ENCODE data around the gene CLPTM1L.
"Not testable (repeated sequence)": the region's sequence is repeated elsewhere in the genome, so short reads cannot be mapped to it uniquely, and the experiment has no call there.

Gene CLPTM1L

GRCh38 chr5:1311439-1312055, 33.4 kb downstream of the CLPTM1L start:
- no peak for DNase-seq

- no peak for DNase-seq
Measured at GRCh38 chr5:1310118-1310517, 34.8 kb downstream of the CLPTM1L start.

- DNase-seq = no peak
Measured at GRCh38 chr5:1304033-1304432, 40.9 kb downstream of the CLPTM1L start.

GRCh38 chr5:1302258-1302657, 42.6 kb downstream of the CLPTM1L start:
- no peak for DNase-seq

GRCh38 chr5:1300581-1301083, 44.3 kb downstream of the CLPTM1L start:
- DNase-seq = no peak

- no peak for DNase-seq
Measured at GRCh38 chr5:1299961-1300360, 44.9 kb downstream of the CLPTM1L start.

GRCh38 chr5:1299511-1299850, 45.4 kb downstream of the CLPTM1L start:
- DNase-seq = no peak

- no peak for DNase-seq
Measured at GRCh38 chr5:1298723-1299510, 46.0 kb downstream of the CLPTM1L start.

- DNase-seq = no peak
Measured at GRCh38 chr5:1298067-1298551, 46.8 kb downstream of the CLPTM1L start.

GRCh38 chr5:1297243-1297642, 47.7 kb downstream of the CLPTM1L start:
- no peak for DNase-seq

GRCh38 chr5:1295650-1296037, 49.3 kb downstream of the CLPTM1L start:
- no peak for DNase-seq

- no peak for DNase-seq
Measured at GRCh38 chr5:1294835-1295649, 49.9 kb downstream of the CLPTM1L start, which contains the start of gene TERT. TSS of gene TERT (minus strand) at chr5:1295068. CDS start at chr5:1294989, 79 bp downstream.

- DNase-seq = no peak
Measured at GRCh38 chr5:1294206-1294834, 50.6 kb downstream of the CLPTM1L start.

GRCh38 chr5:1293416-1294205, 51.3 kb downstream of the CLPTM1L start:
- no peak for DNase-seq

- DNase-seq = no peak
Measured at GRCh38 chr5:1292846-1293415, 52.0 kb downstream of the CLPTM1L start.

- no peak for DNase-seq
Measured at GRCh38 chr5:1292139-1292538, 52.8 kb downstream of the CLPTM1L start.

GRCh38 chr5:1291611-1292080, 53.3 kb downstream of the CLPTM1L start:
- DNase-seq = no peak

GRCh38 chr5:1290956-1291355, 53.9 kb downstream of the CLPTM1L start:
- not testable (repeated sequence) for DNase-seq

GRCh38 chr5:1289559-1289958, 55.3 kb downstream of the CLPTM1L start:
- DNase-seq = not testable (repeated sequence)

GRCh38 chr5:1288439-1289335, 56.2 kb downstream of the CLPTM1L start:
- DNase-seq = no peak
